Peyer's patch (tissue), 4 donors: Measurements from ENCODE around the gene APOBR. TPM values are rescaled to one million over a fixed set of nuclear protein-coding genes. Genes with fewer than 3 reads are reported as not detected.

ENCODE experiments used
- DNase-seq, 3 donors: peaks; one replicate each; pipeline ENCODE4 v3.0.0-alpha.2; 2017 to 2019
- H3K27ac ChIP-seq, 4 donors: fragments of 200-600 bp; sonication (generic); one replicate each; pipeline ENCODE4 v1.5.1; 2016 to 2019
- H3K27me3 ChIP-seq, 2 donors: fragments of 200-600 bp; sonication (generic); one replicate each; pipeline ENCODE4 v1.5.1; 2019
- H3K36me3 ChIP-seq, 3 donors: fragments of 200-600 bp; sonication (generic); one replicate each; pipeline ENCODE4 v1.5.1; 2016 to 2019
- H3K4me1 ChIP-seq, 4 donors: fragments of 200-600 bp; sonication (generic); one replicate each; pipeline ENCODE4 v1.5.1; 2016 to 2019
- H3K4me3 ChIP-seq, 4 donors: fragments of 200-600 bp; sonication (generic); 1 replicate in 3 of 4; 2 replicates in 1 of 4; pipeline ENCODE4 v1.5.1; 2016 to 2019; ENCODE audit warnings: mild to moderate bottlenecking in 1 of 4
- H3K9me3 ChIP-seq, 4 donors: fragments of 200-600 bp; sonication (generic); one replicate each; pipeline ENCODE4 v1.5.1; 2016 to 2019; ENCODE audit warnings: mild to moderate bottlenecking in 1 of 4
- CTCF ChIP-seq, 6 experiments: fragments of 450-650 bp in 4 of 6; fragments of 200-600 bp in 2 of 6; sonication (generic) in 1 of 6; IDR thresholded peaks; one replicate each; pipeline ENCODE4 v1.5.1; 2017 to 2019; ENCODE audit warnings: antibody characterized with exemption in 6 of 6, mild to moderate bottlenecking in 3 of 6, moderate library complexity in 1 of 6
- POLR2A ChIP-seq, 2 donors: fragments of 450-650 bp; IDR thresholded peaks; one replicate each; pipeline ENCODE4 v1.5.1; 2017; ENCODE audit warnings: antibody characterized with exemption in 2 of 2, mild to moderate bottlenecking in 2 of 2, moderate library complexity in 2 of 2
- total RNA-seq, 4 donors: library from RNA; depleted of rRNA; stranded (reverse); fragments of >200 nt; gene quantifications; one replicate each; pipeline ENCODE4 v1.1.0, GENCODE V29; 2016

APOBR gene
- total RNA-seq, 4 donors from 2014 or later, result 11.9 to 25.2 (median 14.6) TPM

- H3K36me3 ChIP-seq, result no peaks in the 10 kb centered on the region
- no peak overlapping the region for H3K4me3 ChIP-seq
- no peaks in the 10 kb centered on the region for H3K9me3 ChIP-seq
- TF ChIP-seq CTCF (IDR thresholded peaks at IDR 0.05), result no peak
- no peak for TF ChIP-seq POLR2A (IDR thresholded peaks at IDR 0.05)
- H3K4me1 ChIP-seq, result peaks cover 0 to 3% (median 0%) of the 10 kb centered on the region in 4 donors
- H3K27me3 ChIP-seq, result no peaks in the 10 kb centered on the region
- no peak overlapping the region for H3K27ac ChIP-seq
- no peak for DNase-seq
Observed at GRCh38 chr16:28511031-28511430, 16.6 kb downstream of the APOBR start.

GRCh38 chr16:28511801-28512789, 17.7 kb downstream of the APOBR start:
- TF ChIP-seq POLR2A (IDR thresholded peaks at IDR 0.05), result no peak
- no peak for TF ChIP-seq CTCF (IDR thresholded peaks at IDR 0.05)
- no peaks in the 10 kb centered on the region for H3K36me3 ChIP-seq

GRCh38 chr16:28513484-28514181, 19.2 kb downstream of the APOBR start:
- DNase-seq, result no peak
- no peaks in the 10 kb centered on the region for H3K4me1 ChIP-seq
- no peak overlapping the region for H3K27ac ChIP-seq
- no peaks in the 10 kb centered on the region for H3K9me3 ChIP-seq
- no peak for TF ChIP-seq CTCF (IDR thresholded peaks at IDR 0.05)
- TF ChIP-seq POLR2A (IDR thresholded peaks at IDR 0.05), result no peak
- no peaks in the 10 kb centered on the region for H3K27me3 ChIP-seq
- no peak overlapping the region for H3K4me3 ChIP-seq
- H3K36me3 ChIP-seq, result no peaks in the 10 kb centered on the region

More at GRCh38 chr16:28511801-28512789, 17.7 kb downstream of the APOBR start:
- no peaks in the 10 kb centered on the region for H3K9me3 ChIP-seq
- H3K4me1 ChIP-seq, result peaks cover 0 to 3% (median 0%) of the 10 kb centered on the region in 4 donors
- H3K27me3 ChIP-seq, result no peaks in the 10 kb centered on the region
- no peak for DNase-seq
- H3K4me3 ChIP-seq, result no peak overlapping the region
- no peak overlapping the region for H3K27ac ChIP-seq

GRCh38 chr16:28514246-28514645, 19.8 kb downstream of the APOBR start:
- H3K27me3 ChIP-seq, result no peaks in the 10 kb centered on the region
- no peaks in the 10 kb centered on the region for H3K36me3 ChIP-seq
- no peak overlapping the region for H3K27ac ChIP-seq
- no peak overlapping the region for H3K4me3 ChIP-seq
- no peaks in the 10 kb centered on the region for H3K9me3 ChIP-seq
- no peak for DNase-seq
- TF ChIP-seq CTCF (IDR thresholded peaks at IDR 0.05), result no peak
- no peak for TF ChIP-seq POLR2A (IDR thresholded peaks at IDR 0.05)
- no peaks in the 10 kb centered on the region for H3K4me1 ChIP-seq

GRCh38 chr16:28520672-28521071, 26.2 kb downstream of the APOBR start:
- Histone ChIP-seq H3K9me3 (no peaks in the 10 kb centered on the region), H3K4me3 (no peak overlapping the region), H3K27ac (no peak overlapping the region), H3K36me3 (no peaks in the 10 kb centered on the region), H3K4me1 (no peaks in the 10 kb centered on the region), H3K27me3 (no peaks in the 10 kb centered on the region)
- DNase-seq, result no peak
- TF ChIP-seq CTCF (IDR thresholded peaks at IDR 0.05) (no peak), POLR2A (IDR thresholded peaks at IDR 0.05) (no peak)
